K562 (cell line): ENCODE data around the gene XRCC5. TPM values are rescaled to one million over a fixed set of nuclear protein-coding genes. Genes with fewer than 3 reads are reported as not detected.

Source experiments
- ATAC-seq: fragments of 200-7000 bp; cut with Tn5 transposase; 3 replicates; pipeline ENCODE4 v1.9.1; 2020; ENCODE audit warnings: moderate library complexity
- BruUV-seq: library from RNA; stranded (reverse); fragments of 400-500 nt; replicated peaks from 2 replicates; lab custom pipeline; 2021; lab: Mats Ljungman, UMichigan
- CTCF ChIA-PET: fragments of 300-600 bp; formaldehyde crosslinking; extraction: SDS; loops from one replicate; lab custom pipeline; 2021; ENCODE audit warnings: low intra/inter-chr PET ratio; lab: Yijun Ruan, JAX
- POLR2A ChIA-PET: fragments of 300-600, 350-650 bp; sonication (Branson Sonifier 250); formaldehyde crosslinking; extraction: SDS; loops from one replicate; lab custom pipeline; 2021; ENCODE audit warnings: antibody characterized with exemption, inconsistent platforms; lab: Yijun Ruan, JAX
- DNase-seq, 4 experiments: peaks; one replicate each; pipeline versions ENCODE4 v3.0.0 to v3.0.0-alpha.2; 2011 to 2018; ENCODE audit warnings: low spot score in 3 of 4, mixed read lengths in 3 of 4; ENCODE audit errors: extremely low read depth in 1 of 4
- FAIRE-seq: peaks from 2 replicates; lab custom pipeline; 2011; peaks lifted over from hg19 to GRCh38; lab: Jason Lieb, UNC
- H2AFZ ChIP-seq: 2 replicates; pipeline ENCODE4 v1.6.0; 2011; ENCODE audit warnings: low read depth, low read length, control low read depth, inconsistent platforms
- H3K27ac ChIP-seq: fragments of 200-600 bp; 3 replicates; pipeline ENCODE4 v1.8.0; 2011; ENCODE audit warnings: low read depth, mild to moderate bottlenecking, control low read depth, inconsistent platforms, low read length, moderate library complexity, mixed read lengths; ENCODE audit errors: extremely low read depth
- H3K27me3 ChIP-seq, 2 experiments: fragments of 300-600 bp in 1 of 2; 2 replicates in 1 of 2; 3 replicates in 1 of 2; pipeline versions ENCODE4 v1.6.0 to v1.8.0; 2011; ENCODE audit warnings: inconsistent platforms in 2 of 2, low read length in 2 of 2, mild to moderate bottlenecking in 1 of 2, mixed read lengths in 1 of 2, moderate library complexity in 1 of 2; ENCODE audit not compliant: control insufficient read depth in 2 of 2, insufficient read depth in 2 of 2
- H3K36me3 ChIP-seq: fragments of 300-600 bp; 3 replicates; pipeline ENCODE4 v1.8.0; 2011; ENCODE audit warnings: mild to moderate bottlenecking, low read length, inconsistent platforms; ENCODE audit not compliant: control insufficient read depth, insufficient read depth
- H3K4me1 ChIP-seq, 2 experiments: fragments of 200-600 bp in 1 of 2; replicated peaks in 1 of 2; 2 replicates in 1 of 2; 3 replicates in 1 of 2; pipeline versions ENCODE4 v1.5.1 to v1.8.0; 2011; ENCODE audit warnings: inconsistent platforms in 2 of 2, low read length in 2 of 2, mild to moderate bottlenecking in 1 of 2, mixed read lengths in 1 of 2, moderate library complexity in 1 of 2; ENCODE audit not compliant: control insufficient read depth in 2 of 2, insufficient read depth in 2 of 2
- H3K4me2 ChIP-seq: 2 replicates; pipeline ENCODE4 v1.6.1; 2011; ENCODE audit warnings: low read length, control low read depth, inconsistent platforms, mixed read lengths; ENCODE audit not compliant: insufficient read depth
- H3K4me3 ChIP-seq: fragments of 200-600 bp; sonication (generic), shearing (Covaris generic); 2 replicates; pipeline ENCODE4 v1.5.1; 2016; ENCODE audit warnings: control low read depth, inconsistent platforms
- H3K79me2 ChIP-seq: fragments of 200-600 bp; 3 replicates; pipeline ENCODE4 v1.8.0; 2011; ENCODE audit warnings: low read length, inconsistent platforms; ENCODE audit not compliant: control insufficient read depth, insufficient read depth
- H3K9ac ChIP-seq, 2 experiments: 2 replicates each; pipeline versions ENCODE4 v1.6.0 to v1.6.1; 2011; ENCODE audit warnings: low read depth in 2 of 2, low read length in 2 of 2, control low read depth in 1 of 2, inconsistent platforms in 1 of 2, mild to moderate bottlenecking in 1 of 2, mixed read lengths in 1 of 2; ENCODE audit not compliant: insufficient read depth in 1 of 2
- H3K9me1 ChIP-seq: one replicate; pipeline ENCODE4 v1.6.0; 2011; ENCODE audit warnings: inconsistent platforms, mild to moderate bottlenecking, low read length, moderate library complexity; ENCODE audit not compliant: control insufficient read depth, insufficient read depth
- H3K9me3 ChIP-seq: replicated peaks from 2 replicates; pipeline ENCODE4 v1.5.1; 2011; ENCODE audit warnings: low read depth, low read length, inconsistent platforms; ENCODE audit not compliant: control insufficient read depth, insufficient read depth
- H4K20me1 ChIP-seq: replicated peaks from 2 replicates; pipeline ENCODE4 v1.6.1; 2011; ENCODE audit warnings: low read length, inconsistent platforms, mixed read lengths; ENCODE audit not compliant: control insufficient read depth, insufficient read depth
- ATF3 ChIP-seq, 2 experiments: fragments of 450-650 bp in 1 of 2; sonication (generic) in 1 of 2; formaldehyde crosslinking in 1 of 2; IDR thresholded peaks in 1 of 2; conservative IDR thresholded peaks in 1 of 2; 2 replicates each; pipeline versions ENCODE4 v1.6.1 to v1.8.1; 2016 to 2023; ENCODE audit warnings: mild to moderate bottlenecking in 2 of 2, moderate library complexity in 2 of 2, inconsistent platforms in 1 of 2, missing genetic modification reagents in 1 of 2
- ATF4 ChIP-seq: fragments of 450-650 bp; formaldehyde crosslinking; IDR thresholded peaks from 2 replicates; pipeline ENCODE4 v1.4.0; 2022; ENCODE audit warnings: mild to moderate bottlenecking, moderate library complexity
- CEBPB ChIP-seq: fragments of 450-650 bp; IDR thresholded peaks from 2 replicates; pipeline ENCODE4 v1.6.1; 2016; ENCODE audit warnings: missing genetic modification characterization, missing compliant biosample characterization
- CEBPG ChIP-seq, 3 experiments: fragments of 200-800 bp in 1 of 3; sonication (Bioruptor generic) in 1 of 3; sonication (generic) in 1 of 3; formaldehyde crosslinking in 1 of 3; IDR thresholded peaks in 2 of 3; conservative IDR thresholded peaks in 1 of 3; 2 replicates each; pipeline versions ENCODE4 v1.6.1 to v1.8.0; 2016 to 2022; ENCODE audit warnings: missing compliant biosample characterization in 2 of 3, missing genetic modification characterization in 2 of 3, mild to moderate bottlenecking in 1 of 3, missing genetic modification reagents in 1 of 3
- NR2C1 ChIP-seq, 2 experiments: fragments of 450-650 bp; IDR thresholded peaks; 2 replicates each; pipeline ENCODE4 v1.6.1; 2017; ENCODE audit warnings: mild to moderate bottlenecking in 2 of 2, antibody characterized with exemption in 1 of 2, inconsistent platforms in 1 of 2, missing compliant biosample characterization in 1 of 2, missing genetic modification characterization in 1 of 2
- NR2C2 ChIP-seq, 2 experiments: fragments of 200-800 bp in 1 of 2; sonication (Bioruptor generic) in 1 of 2; sonication (generic) in 1 of 2; formaldehyde crosslinking in 1 of 2; IDR thresholded peaks; 2 replicates each; pipeline versions ENCODE4 v1.6.1 to v1.8.0; 2016 to 2022; ENCODE audit warnings: mild to moderate bottlenecking in 1 of 2, missing compliant biosample characterization in 1 of 2, missing genetic modification characterization in 1 of 2, missing genetic modification reagents in 1 of 2
- POLR2H ChIP-seq: IDR thresholded peaks from 2 replicates; pipeline ENCODE4 v1.6.1; 2016; ENCODE audit warnings: missing genetic modification characterization, low read depth, mild to moderate bottlenecking, control low read depth, missing compliant biosample characterization, moderate library complexity
- PRPF4 ChIP-seq: fragments of 200-400 bp; formaldehyde crosslinking; IDR thresholded peaks from one replicate; pipeline ENCODE4 v1.6.1; 2017; ENCODE audit warnings: low read length, low read depth, mild to moderate bottlenecking; ENCODE audit not compliant: insufficient read depth, poor library complexity, severe bottlenecking
- SIN3A ChIP-seq, 2 experiments: fragments of 150-350 bp in 1 of 2; IDR thresholded peaks; 2 replicates each; pipeline ENCODE4 v1.6.1; 2011 to 2016; ENCODE audit warnings: borderline replicate concordance in 2 of 2, low read depth in 2 of 2, low read length in 2 of 2, mild to moderate bottlenecking in 2 of 2, moderate library complexity in 2 of 2; ENCODE audit not compliant: control insufficient read depth in 1 of 2
- STAT5A ChIP-seq: IDR thresholded peaks from 2 replicates; pipeline ENCODE4 v1.6.1; 2012; ENCODE audit warnings: low read length, inconsistent platforms, borderline replicate concordance
- TRIM24 ChIP-seq, 2 experiments: fragments of 450-650 bp; IDR thresholded peaks; 2 replicates each; pipeline ENCODE4 v1.6.1; 2016
- ZNF3 ChIP-seq: fragments of 250-450 bp; sonication (Bioruptor Pico); IDR thresholded peaks from 2 replicates; pipeline ENCODE4 v1.5.0; 2021; ENCODE audit warnings: mild to moderate bottlenecking, moderate library complexity
- WGBS: fragments of 100-300 bp; shearing (Covaris generic); methylation state at CpG from one replicate; pipeline ENCODE4 v1.1.6; 2016; ENCODE audit warnings: low coverage, mixed read lengths; ENCODE audit not compliant: insufficient coverage; ENCODE audit errors: missing lambda C conversion rate; 5-methylcytosine and 5-hydroxymethylcytosine counted together
- in situ Hi-C: fragments of 300-500 bp; cut with MboI; formaldehyde crosslinking; loops from 4 replicates; pipeline ENCODE4 v1.15.0; 2018; ENCODE audit warnings: inconsistent platforms, mixed read lengths
- intact Hi-C: fragments of 100-400 bp; cut with micrococcal nuclease; formaldehyde crosslinking; loops from 2 replicates; pipeline ENCODE4 v1.14.2; 2022
- polyA plus RNA-seq, 8 experiments: library from polyadenylated mRNA; depleted of rRNA in 4 of 8; stranded (reverse) in 5 of 8; unstranded in 3 of 8; fragments of >200 nt; fragmentation: Nextera tagmentation in 2 of 8; fragmentation: Illumina TruSeq in 1 of 8; extraction: Ambion mirVana in 2 of 8; extraction: Trizol in 1 of 8; gene quantifications; 2 replicates each; pipeline versions ENCODE4 v1.2.1 to v1.2.3, GENCODE V29; 2011 to 2014; ENCODE audit warnings: inconsistent platforms in 1 of 8, missing spikeins in 1 of 8
- total RNA-seq, 7 experiments: library from RNA; depleted of rRNA in 6 of 7; stranded (reverse); fragments of >200 nt in 6 of 7; fragmentation: Illumina TruSeq in 2 of 7; extraction: Trizol in 2 of 7; gene quantifications; 2 replicates each; pipeline versions ENCODE4 v1.2.1 to v1.2.3, GENCODE V29; 2011 to 2021; ENCODE audit warnings: low replicate concordance in 1 of 7

XRCC5 gene
- total and polyA plus RNA-seq, 9 of the 15 experiments (the other 6 are each of a cell fraction or from before 2014, with no cell fraction given) = 168 to 551 (median 297) TPM

- no peak for TF ChIP-seq PRPF4
- TF ChIP-seq SIN3A (IDR thresholded peaks at IDR 0.05; ENCODE audit: borderline replicate concordance in 2 of 2, control insufficient read depth in 1 of 2, low read depth in 2 of 2, low read length in 2 of 2) = no peak
- TF ChIP-seq, all 486 proteins: peak for 0
Observed at GRCh38 chr2:216075510-216076485, 33.4 kb upstream of the XRCC5 start (continued).

GRCh38 chr2:216078776-216079175, 30.4 kb upstream of the XRCC5 start:
- no peaks in the 10 kb centered on the region for H3K9me1 ChIP-seq
- ATAC-seq (no peak), DNase-seq (no peak), FAIRE-seq (no peak)
- no peaks in the 10 kb centered on the region for H3K27me3 ChIP-seq
- no peaks in the 10 kb centered on the region for H3K36me3 ChIP-seq
- in situ Hi-C loops (no loop called here), intact Hi-C loops (no loop called here)
- ChIA-PET CTCF (no interaction called here), POLR2A (no interaction called here)
- TF ChIP-seq POLR2H (peak; percentile 71), TRIM24 (IDR thresholded peaks at IDR 0.05) (peak; percentile 90; a peak in 3 of 4 replicates), NR2C1 (IDR thresholded peaks at IDR 0.05) (no peak; the same call in 1 of the 2 replicates), NR2C1 (tag; IDR thresholded peaks at IDR 0.05) (peak; percentile 76), ZNF3 (no peak), NR2C2 (CRISPR knock-in tag; IDR thresholded peaks at IDR 0.05) (no peak), NR2C2 (tag; IDR thresholded peaks at IDR 0.05) (peak; percentile 79; the same call in 1 of the 2 replicates), CEBPB (tag) (0 out of 2 replicates have a peak, but pooled peaks have one; percentile 8), ATF3 (IDR thresholded peaks at IDR 0.05) (peak; percentile 53; the same call in 1 of the 2 replicates), ATF3 (CRISPR knock-in tag; conservative IDR thresholded peaks at IDR 0.05) (no peak), ATF4 (peak; percentile 77), STAT5A (no peak), CEBPG (CRISPR knock-in tag; IDR thresholded peaks at IDR 0.05) (peak; percentile 88), CEBPG (tag; conservative IDR thresholded peaks at IDR 0.05 in 1 of 2, IDR thresholded peaks at IDR 0.05 in 1 of 2) (peak in 1 of 2 experiments; percentile 95)
- H3K79me2 ChIP-seq = no peaks in the 10 kb centered on the region
- no TSS peak for BruUV-seq
- no peak overlapping the region for H3K9ac ChIP-seq
- peaks cover 2 to 10% of the 10 kb centered on the region in 2 experiments; a peak in 3 of 5 replicates for H3K4me1 ChIP-seq
- WGBS = 17% methylated on average over 1 of the region's 1 CpG
- no peak overlapping the region for H3K4me3 ChIP-seq
- no peak overlapping the region for H3K27ac ChIP-seq
- no peak overlapping the region for H3K4me2 ChIP-seq
- H3K9me3 ChIP-seq = no peaks in the 10 kb centered on the region
- no peaks in the 10 kb centered on the region for H4K20me1 ChIP-seq
- H2AFZ ChIP-seq = no peak overlapping the region
